ENCODE measurements around the gene DCST2. TPM values are rescaled to one million over a fixed set of nuclear protein-coding genes. Genes with fewer than 3 reads are reported as not detected.
A peak's percentile ranks its signal among the peaks of the same experiment; 100 is the strongest.

Gene DCST2
- total RNA-seq, 4 donors from 2014 or later = 3.8 to 11.5 (median 6.3) TPM

GRCh38 chr1:154974102-154974807 lies 59.3 kb downstream of the DCST2 start, which contains the start of gene CKS1B:
TSS of gene CKS1B (plus strand) at chr1:154974681. CDS start at chr1:154974746, 65 bp downstream.
- H3K4me3 ChIP-seq (ENCODE audit: low read depth, poor library complexity, severe bottlenecking) = peak within 1 kb of the TSS; percentile 37
- DNase-seq (ENCODE audit: low spot score in 2 of 2) = peak; percentile 99 to 100
- TF ChIP-seq CTCF (IDR thresholded peaks at IDR 0.05) (no peak), POLR2A (IDR thresholded peaks at IDR 0.05) (no peak)
- intact Hi-C loops (cut with DNase I; ENCODE audit: low total_unique reads) = no loop called here
- 0% methylated on average over 47 of the region's 47 CpGs for WGBS, 2 donors

- TF ChIP-seq CTCF (IDR thresholded peaks at IDR 0.05) (no peak), POLR2A (IDR thresholded peaks at IDR 0.05) (no peak)
- WGBS, 2 donors = 3 to 4% methylated on average over 37 of the region's 37 CpGs
- intact Hi-C loops (cut with DNase I; ENCODE audit: low total_unique reads) = no loop called here
- DNase-seq (ENCODE audit: low spot score in 2 of 2) = peak; percentile 98 to 100
- peak overlapping the region; percentile 37 for H3K4me3 ChIP-seq (ENCODE audit: low read depth, poor library complexity, severe bottlenecking)
Observed at GRCh38 chr1:154973344-154974101, 60.1 kb downstream of the DCST2 start.

- peak; percentile 61 to 95 for DNase-seq (ENCODE audit: low spot score in 2 of 2)
- intact Hi-C loops (cut with DNase I; ENCODE audit: low total_unique reads) = no loop called here
- WGBS, 2 donors = 11 to 18% methylated on average over 18 of the region's 18 CpGs
- no peak overlapping the region for H3K4me3 ChIP-seq (ENCODE audit: low read depth, poor library complexity, severe bottlenecking)
- no peak for TF ChIP-seq CTCF (IDR thresholded peaks at IDR 0.05)
- no peak for TF ChIP-seq POLR2A (IDR thresholded peaks at IDR 0.05)
Observed at GRCh38 chr1:154972517-154973343, 60.9 kb downstream of the DCST2 start.

GRCh38 chr1:154972213-154972516 lies 61.4 kb downstream of the DCST2 start:
- DNase-seq (ENCODE audit: low spot score in 2 of 2) = no peak
- no peak overlapping the region for H3K4me3 ChIP-seq (ENCODE audit: low read depth, poor library complexity, severe bottlenecking)
- intact Hi-C loops (cut with DNase I; ENCODE audit: low total_unique reads) = no loop called here
- 51 to 62% methylated on average over 3 of the region's 3 CpGs for WGBS, 2 donors
- TF ChIP-seq POLR2A (IDR thresholded peaks at IDR 0.05) = no peak
- TF ChIP-seq CTCF (IDR thresholded peaks at IDR 0.05) = no peak

GRCh38 chr1:154971341-154971998 lies 62.1 kb downstream of the DCST2 start:
- DNase-seq (ENCODE audit: low spot score in 2 of 2) = peak in 1 of 2 donors; percentile 67
- WGBS, 2 donors = 25 to 26% methylated on average over 10 of the region's 10 CpGs
- TF ChIP-seq POLR2A (IDR thresholded peaks at IDR 0.05) (no peak), CTCF (IDR thresholded peaks at IDR 0.05) (no peak)
- intact Hi-C loops (cut with DNase I; ENCODE audit: low total_unique reads) = no loop called here
- H3K4me3 ChIP-seq (ENCODE audit: low read depth, poor library complexity, severe bottlenecking) = no peak overlapping the region

Measured in lower leg skin (tissue), 4 donors.